ENCODE results near the gene BEGAIN.

Gene BEGAIN

GRCh38 chr14:100530270-100531072, 56.7 kb downstream of the BEGAIN start:
- WGBS, result 93% methylated on average over 13 of the region's 13 CpGs
- no peak overlapping the region for H3K27ac ChIP-seq (ENCODE audit: low read depth, low read length)
- H3K4me1 ChIP-seq (ENCODE audit: insufficient read depth, low read length), result peaks cover 3% of the 10 kb centered on the region; the same call in 1 of the 2 replicates
- H3K27me3 ChIP-seq (ENCODE audit: insufficient read depth, low read length), result no peaks in the 10 kb centered on the region
- no peak overlapping the region for H3K9ac ChIP-seq (ENCODE audit: low read depth, low read length)
- H3K36me3 ChIP-seq (ENCODE audit: insufficient read depth, low read length), result peaks cover 7% of the 10 kb centered on the region; the same call in 1 of the 2 replicates
- H3K4me3 ChIP-seq (ENCODE audit: low read length), result no peak overlapping the region
- no peaks in the 10 kb centered on the region for H3K9me3 ChIP-seq (ENCODE audit: insufficient read depth, low read depth, low read length)

GRCh38 chr14:100529561-100530031, 57.6 kb downstream of the BEGAIN start:
- Histone ChIP-seq H3K27ac (ENCODE audit: low read depth, low read length) (no peak overlapping the region), H3K9me3 (ENCODE audit: insufficient read depth, low read depth, low read length) (no peaks in the 10 kb centered on the region), H3K4me3 (ENCODE audit: low read length) (no peak overlapping the region), H3K27me3 (ENCODE audit: insufficient read depth, low read length) (no peaks in the 10 kb centered on the region), H3K36me3 (ENCODE audit: insufficient read depth, low read length) (peaks cover 7% of the 10 kb centered on the region; the same call in 1 of the 2 replicates), H3K9ac (ENCODE audit: low read depth, low read length) (no peak overlapping the region), H3K4me1 (ENCODE audit: insufficient read depth, low read length) (peaks cover 3% of the 10 kb centered on the region; the same call in 1 of the 2 replicates)
- 94% methylated on average over 21 of the region's 21 CpGs for WGBS

GRCh38 chr14:100528962-100529560, 58.2 kb downstream of the BEGAIN start:
- WGBS, result 95% methylated on average over 10 of the region's 10 CpGs
- Histone ChIP-seq H3K27me3 (ENCODE audit: insufficient read depth, low read length) (no peaks in the 10 kb centered on the region), H3K36me3 (ENCODE audit: insufficient read depth, low read length) (peaks cover 7% of the 10 kb centered on the region; the same call in 1 of the 2 replicates), H3K27ac (ENCODE audit: low read depth, low read length) (no peak overlapping the region), H3K4me3 (ENCODE audit: low read length) (no peak overlapping the region), H3K4me1 (ENCODE audit: insufficient read depth, low read length) (peaks cover under 1% of the 10 kb centered on the region; the same call in 1 of the 2 replicates), H3K9ac (ENCODE audit: low read depth, low read length) (no peak overlapping the region), H3K9me3 (ENCODE audit: insufficient read depth, low read depth, low read length) (no peaks in the 10 kb centered on the region)

GRCh38 chr14:100526632-100527031, 60.6 kb downstream of the BEGAIN start:
- Histone ChIP-seq H3K27me3 (ENCODE audit: insufficient read depth, low read length) (no peaks in the 10 kb centered on the region), H3K36me3 (ENCODE audit: insufficient read depth, low read length) (peaks cover 7% of the 10 kb centered on the region; the same call in 1 of the 2 replicates), H3K4me3 (ENCODE audit: low read length) (no peak overlapping the region), H3K9ac (ENCODE audit: low read depth, low read length) (no peak overlapping the region), H3K27ac (ENCODE audit: low read depth, low read length) (no peak overlapping the region), H3K9me3 (ENCODE audit: insufficient read depth, low read depth, low read length) (no peaks in the 10 kb centered on the region), H3K4me1 (ENCODE audit: insufficient read depth, low read length) (peaks cover 4% of the 10 kb centered on the region; the same call in 1 of the 2 replicates)
- 91% methylated on average over 2 of the region's 2 CpGs for WGBS

- no peak overlapping the region for H3K4me3 ChIP-seq (ENCODE audit: low read length)
- H3K36me3 ChIP-seq (ENCODE audit: insufficient read depth, low read length), result peaks cover 7% of the 10 kb centered on the region; the same call in 1 of the 2 replicates
- no peaks in the 10 kb centered on the region for H3K9me3 ChIP-seq (ENCODE audit: insufficient read depth, low read depth, low read length)
- H3K4me1 ChIP-seq (ENCODE audit: insufficient read depth, low read length), result peaks cover 4% of the 10 kb centered on the region; the same call in 1 of the 2 replicates
- no peak overlapping the region for H3K27ac ChIP-seq (ENCODE audit: low read depth, low read length)
- 95% methylated on average over 4 of the region's 4 CpGs for WGBS
- no peak overlapping the region for H3K9ac ChIP-seq (ENCODE audit: low read depth, low read length)
- no peaks in the 10 kb centered on the region for H3K27me3 ChIP-seq (ENCODE audit: insufficient read depth, low read length)
These were observed 61.2 kb downstream of the BEGAIN start for GRCh38 chr14:100526057-100526456.

- H3K27ac ChIP-seq (ENCODE audit: low read depth, low read length), result no peak overlapping the region
- H3K9me3 ChIP-seq (ENCODE audit: insufficient read depth, low read depth, low read length), result no peaks in the 10 kb centered on the region
- WGBS, result 96% methylated on average over 11 of the region's 11 CpGs
- H3K4me1 ChIP-seq (ENCODE audit: insufficient read depth, low read length), result peaks cover 4% of the 10 kb centered on the region; the same call in 1 of the 2 replicates
- H3K36me3 ChIP-seq (ENCODE audit: insufficient read depth, low read length), result peaks cover 7% of the 10 kb centered on the region; the same call in 1 of the 2 replicates
- H3K27me3 ChIP-seq (ENCODE audit: insufficient read depth, low read length), result no peaks in the 10 kb centered on the region
- H3K4me3 ChIP-seq (ENCODE audit: low read length), result no peak overlapping the region
- H3K9ac ChIP-seq (ENCODE audit: low read depth, low read length), result no peak overlapping the region
These were observed 61.6 kb downstream of the BEGAIN start for GRCh38 chr14:100525615-100526014.

- Histone ChIP-seq H3K9ac (ENCODE audit: low read depth, low read length) (no peak overlapping the region), H3K27ac (ENCODE audit: low read depth, low read length) (no peak overlapping the region), H3K9me3 (ENCODE audit: insufficient read depth, low read depth, low read length) (no peaks in the 10 kb centered on the region), H3K36me3 (ENCODE audit: insufficient read depth, low read length) (peaks cover 7% of the 10 kb centered on the region; the same call in 1 of the 2 replicates), H3K4me3 (ENCODE audit: low read length) (no peak overlapping the region), H3K27me3 (ENCODE audit: insufficient read depth, low read length) (no peaks in the 10 kb centered on the region), H3K4me1 (ENCODE audit: insufficient read depth, low read length) (peaks cover 4% of the 10 kb centered on the region; the same call in 1 of the 2 replicates)
- 78% methylated on average over 8 of the region's 8 CpGs for WGBS
These were observed 62.3 kb downstream of the BEGAIN start for GRCh38 chr14:100524933-100525243.

GRCh38 chr14:100524233-100524932, 62.8 kb downstream of the BEGAIN start:
- no peaks in the 10 kb centered on the region for H3K27me3 ChIP-seq (ENCODE audit: insufficient read depth, low read length)
- H3K9me3 ChIP-seq (ENCODE audit: insufficient read depth, low read depth, low read length), result no peaks in the 10 kb centered on the region
- H3K36me3 ChIP-seq (ENCODE audit: insufficient read depth, low read length), result peaks cover 7% of the 10 kb centered on the region; the same call in 1 of the 2 replicates
- peaks cover 4% of the 10 kb centered on the region; the same call in 1 of the 2 replicates for H3K4me1 ChIP-seq (ENCODE audit: insufficient read depth, low read length)
- WGBS, result 90% methylated on average over 12 of the region's 12 CpGs
- H3K9ac ChIP-seq (ENCODE audit: low read depth, low read length), result no peak overlapping the region
- H3K27ac ChIP-seq (ENCODE audit: low read depth, low read length), result no peak overlapping the region
- no peak overlapping the region for H3K4me3 ChIP-seq (ENCODE audit: low read length)

- Histone ChIP-seq H3K4me3 (ENCODE audit: low read length) (no peak overlapping the region), H3K27me3 (ENCODE audit: insufficient read depth, low read length) (no peaks in the 10 kb centered on the region), H3K27ac (ENCODE audit: low read depth, low read length) (no peak overlapping the region), H3K4me1 (ENCODE audit: insufficient read depth, low read length) (peaks cover 4% of the 10 kb centered on the region; the same call in 1 of the 2 replicates), H3K9me3 (ENCODE audit: insufficient read depth, low read depth, low read length) (no peaks in the 10 kb centered on the region), H3K9ac (ENCODE audit: low read depth, low read length) (no peak overlapping the region), H3K36me3 (ENCODE audit: insufficient read depth, low read length) (peaks cover 7% of the 10 kb centered on the region; the same call in 1 of the 2 replicates)
- 95% methylated on average over 8 of the region's 8 CpGs for WGBS
These were observed 63.4 kb downstream of the BEGAIN start for GRCh38 chr14:100523843-100524169.

GRCh38 chr14:100523131-100523842, 63.9 kb downstream of the BEGAIN start:
- no peak overlapping the region for H3K4me3 ChIP-seq (ENCODE audit: low read length)
- H3K27me3 ChIP-seq (ENCODE audit: insufficient read depth, low read length), result no peaks in the 10 kb centered on the region
- 87% methylated on average over 13 of the region's 13 CpGs for WGBS
- H3K36me3 ChIP-seq (ENCODE audit: insufficient read depth, low read length), result peaks cover 7% of the 10 kb centered on the region; the same call in 1 of the 2 replicates
- peaks cover 4% of the 10 kb centered on the region; the same call in 1 of the 2 replicates for H3K4me1 ChIP-seq (ENCODE audit: insufficient read depth, low read length)
- 0 out of 2 replicates have a peak overlapping the region, but pooled peaks have one; percentile 7 for H3K9ac ChIP-seq (ENCODE audit: low read depth, low read length)
- H3K9me3 ChIP-seq (ENCODE audit: insufficient read depth, low read depth, low read length), result no peaks in the 10 kb centered on the region
- H3K27ac ChIP-seq (ENCODE audit: low read depth, low read length), result no peak overlapping the region

All from HUES64 (cell line).